A673 (cell line): Measurements from ENCODE around the gene HMCN1. TPM values are rescaled to one million over a fixed set of nuclear protein-coding genes. Genes with fewer than 3 reads are reported as not detected.

Experiments used
- BruUV-seq: library from RNA; stranded (reverse); fragments of 400-500 nt; replicated peaks from 2 replicates; lab custom pipeline; 2021; lab: Mats Ljungman, UMichigan
- CTCF ChIA-PET: fragments of 300-600 bp; sonication (Branson Sonifier 250); formaldehyde crosslinking; loops from one replicate; lab custom pipeline; 2022; ENCODE audit warnings: antibody characterized with exemption; lab: Charles Lee
- POLR2A ChIA-PET: fragments of 300-600 bp; sonication (Branson Sonifier 250); formaldehyde crosslinking; loops from one replicate; lab custom pipeline; 2022; ENCODE audit warnings: antibody characterized with exemption; ENCODE audit not compliant: low non-redundant PET; lab: Charles Lee
- DNase-seq: peaks from one replicate; pipeline ENCODE4 v3.0.0-alpha.2; 2015; ENCODE audit warnings: low spot score
- H3K27ac ChIP-seq: fragments of 200-600 bp; sonication (generic); 2 replicates; pipeline ENCODE4 v1.5.1; 2016; ENCODE audit warnings: mixed run types, low read depth, mild to moderate bottlenecking, mixed read lengths, antibody characterized with exemption, low read length; ENCODE audit not compliant: poor library complexity, severe bottlenecking
- H3K27me3 ChIP-seq: fragments of 200-600 bp; sonication (generic); replicated peaks from 2 replicates; pipeline ENCODE4 v1.6.1; 2017; ENCODE audit warnings: mixed run types, low read depth, mild to moderate bottlenecking, mixed read lengths, antibody characterized with exemption, low read length; ENCODE audit not compliant: insufficient read depth, poor library complexity
- H3K36me3 ChIP-seq: fragments of 200-600 bp; sonication (generic); 2 replicates; pipeline ENCODE4 v1.6.1; 2016; ENCODE audit warnings: mixed run types, mild to moderate bottlenecking, mixed read lengths, antibody characterized with exemption, low read length; ENCODE audit not compliant: insufficient read depth, poor library complexity, severe bottlenecking
- H3K4me1 ChIP-seq: fragments of 200-600 bp; sonication (generic); 2 replicates; pipeline ENCODE4 v1.6.1; 2017; ENCODE audit warnings: mixed run types, mild to moderate bottlenecking, mixed read lengths, antibody characterized with exemption, low read length; ENCODE audit not compliant: insufficient read depth, poor library complexity, severe bottlenecking
- H3K4me3 ChIP-seq: fragments of 200-600 bp; sonication (generic); 2 replicates; pipeline ENCODE4 v1.5.1; 2016; ENCODE audit warnings: low read depth, mixed run types, mild to moderate bottlenecking, mixed read lengths, low read length; ENCODE audit not compliant: poor library complexity, severe bottlenecking
- H3K9me3 ChIP-seq: fragments of 200-600 bp; sonication (generic); 2 replicates; pipeline ENCODE4 v1.6.1; 2016; ENCODE audit warnings: mixed run types, low read depth, mild to moderate bottlenecking, mixed read lengths, antibody characterized with exemption, low read length; ENCODE audit not compliant: poor library complexity, severe bottlenecking
- EZH2 ChIP-seq: fragments of 200-600 bp; sonication (generic); IDR thresholded peaks from 2 replicates; pipeline ENCODE4 v1.6.1; 2017; ENCODE audit warnings: borderline replicate concordance, low read depth, mild to moderate bottlenecking, mixed read lengths, antibody characterized with exemption, low read length; ENCODE audit not compliant: poor library complexity, severe bottlenecking
- intact Hi-C: fragments of 100-400 bp; cut with micrococcal nuclease; formaldehyde crosslinking; loops from one replicate; pipeline ENCODE4 v1.10.0; 2022; ENCODE audit not compliant: unreplicated experiment
- total RNA-seq: library from RNA; stranded (reverse); gene quantifications from 2 replicates; pipeline ENCODE4 v1.2.3, GENCODE V29; 2021
- TF ChIP-seq, protein P1 (sequence below): fragments of 300-800, 200-600 bp; sonication (generic); conservative IDR thresholded peaks from 2 replicates; pipeline ENCODE4 v1.5.1; 2017; ENCODE audit warnings: low read depth, mild to moderate bottlenecking, antibody characterized with exemption, low read length, moderate library complexity, mixed read lengths

The HMCN1 gene
- total RNA-seq, 1 experiment from 2014 or later, result 134 TPM

DNA sequence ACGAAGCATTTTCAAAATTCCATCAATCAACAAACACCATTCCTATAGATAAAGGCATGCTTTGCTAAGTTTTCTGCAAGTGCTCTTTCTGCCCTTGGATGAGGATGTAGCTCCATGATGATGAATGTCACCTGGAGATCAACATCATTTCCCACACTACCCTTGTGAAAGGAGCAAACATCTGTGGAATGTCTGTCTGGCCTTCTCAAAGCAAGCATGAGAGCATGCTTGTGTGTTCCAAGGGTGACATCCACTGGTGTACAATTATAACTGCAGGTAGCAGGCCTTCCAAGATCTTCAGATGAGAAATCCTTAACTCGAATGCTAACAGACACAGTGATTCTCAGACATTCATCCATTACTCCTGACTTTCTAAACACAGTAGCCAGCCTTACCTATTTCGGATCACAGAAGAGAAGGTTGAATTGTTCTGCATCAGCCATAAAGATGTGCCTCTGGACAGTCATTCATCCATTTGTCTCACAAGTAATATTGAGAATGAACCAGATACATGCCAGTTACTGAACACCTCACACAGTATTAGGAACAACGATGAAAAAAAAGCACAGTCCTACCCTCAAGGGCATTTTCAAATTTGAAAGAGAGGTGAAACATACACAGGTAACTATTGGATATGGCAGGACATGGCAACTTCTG lies 478.5 kb downstream of the HMCN1 start:
- Histone ChIP-seq H3K27ac (peak overlapping the region; percentile 25), H3K9me3 (no peaks in the 10 kb centered on the region), H3K36me3 (no peaks in the 10 kb centered on the region), H3K4me3 (no peak overlapping the region), H3K4me1 (peaks cover 34% of the 10 kb centered on the region), H3K27me3 (no peaks in the 10 kb centered on the region)
- ChIA-PET CTCF (interaction anchor here (0.6 to 1.6 kb wide), 3 partner anchors 492 to 526 kb away, joined by 4 to 7 read pairs (median 6); no protein-coding TSS in a partner anchor), POLR2A (interaction anchor here (0.7 kb wide), 1 partner anchor 162 kb away, joined by 3 read pairs; the partner anchor contains the start of gene TPR)
- intact Hi-C loops, result loop anchor here (1.0 to 5.0 kb wide), 6 partner anchors 57 to 1042 kb away; partner anchors contain the start of gene IVNS1ABP
- no peak for TF ChIP-seq EZH2
- TF ChIP-seq, protein P1, sequence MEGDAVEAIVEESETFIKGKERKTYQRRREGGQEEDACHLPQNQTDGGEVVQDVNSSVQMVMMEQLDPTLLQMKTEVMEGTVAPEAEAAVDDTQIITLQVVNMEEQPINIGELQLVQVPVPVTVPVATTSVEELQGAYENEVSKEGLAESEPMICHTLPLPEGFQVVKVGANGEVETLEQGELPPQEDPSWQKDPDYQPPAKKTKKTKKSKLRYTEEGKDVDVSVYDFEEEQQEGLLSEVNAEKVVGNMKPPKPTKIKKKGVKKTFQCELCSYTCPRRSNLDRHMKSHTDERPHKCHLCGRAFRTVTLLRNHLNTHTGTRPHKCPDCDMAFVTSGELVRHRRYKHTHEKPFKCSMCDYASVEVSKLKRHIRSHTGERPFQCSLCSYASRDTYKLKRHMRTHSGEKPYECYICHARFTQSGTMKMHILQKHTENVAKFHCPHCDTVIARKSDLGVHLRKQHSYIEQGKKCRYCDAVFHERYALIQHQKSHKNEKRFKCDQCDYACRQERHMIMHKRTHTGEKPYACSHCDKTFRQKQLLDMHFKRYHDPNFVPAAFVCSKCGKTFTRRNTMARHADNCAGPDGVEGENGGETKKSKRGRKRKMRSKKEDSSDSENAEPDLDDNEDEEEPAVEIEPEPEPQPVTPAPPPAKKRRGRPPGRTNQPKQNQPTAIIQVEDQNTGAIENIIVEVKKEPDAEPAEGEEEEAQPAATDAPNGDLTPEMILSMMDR, result peak; percentile 96
- peak; percentile 92 for DNase-seq
- no TSS peak for BruUV-seq

DNA sequence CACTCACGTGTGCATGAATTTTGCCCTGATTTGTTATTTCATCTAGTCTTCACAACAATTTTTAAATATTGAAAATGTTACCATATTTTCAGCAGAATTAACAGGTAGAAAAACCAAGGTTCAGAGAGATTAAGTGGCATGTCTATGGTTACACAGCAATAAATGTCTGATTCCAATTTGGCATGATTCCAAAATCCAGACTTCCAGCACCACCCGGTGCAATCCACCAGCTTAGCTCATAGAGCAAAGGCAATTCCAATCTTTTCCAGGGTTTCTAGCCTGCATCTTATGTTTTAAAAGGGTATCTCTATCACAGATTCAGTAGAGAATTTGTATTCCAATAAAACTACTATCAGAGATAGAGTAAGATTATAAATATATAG lies 479.0 kb downstream of the HMCN1 start:
- TF ChIP-seq, protein P1, result no peak
- TF ChIP-seq EZH2, result no peak
- no TSS peak for BruUV-seq
- intact Hi-C loops, result loop anchor here (2.0 to 5.0 kb wide), 3 partner anchors 401 to 896 kb away; partner anchors contain the start of gene IVNS1ABP
- Histone ChIP-seq H3K4me3 (no peak overlapping the region), H3K36me3 (no peaks in the 10 kb centered on the region), H3K27ac (peak overlapping the region; percentile 9), H3K9me3 (no peaks in the 10 kb centered on the region), H3K4me1 (peaks cover 28% of the 10 kb centered on the region), H3K27me3 (no peaks in the 10 kb centered on the region)
- ChIA-PET CTCF (interaction anchor here (1.6 kb wide), 1 partner anchor 493 kb away, joined by 7 read pairs; no protein-coding TSS in a partner anchor), POLR2A (interaction anchor here (0.7 kb wide), 1 partner anchor 162 kb away, joined by 3 read pairs; the partner anchor contains the start of gene TPR)
- peak; percentile 24 for DNase-seq

DNA sequence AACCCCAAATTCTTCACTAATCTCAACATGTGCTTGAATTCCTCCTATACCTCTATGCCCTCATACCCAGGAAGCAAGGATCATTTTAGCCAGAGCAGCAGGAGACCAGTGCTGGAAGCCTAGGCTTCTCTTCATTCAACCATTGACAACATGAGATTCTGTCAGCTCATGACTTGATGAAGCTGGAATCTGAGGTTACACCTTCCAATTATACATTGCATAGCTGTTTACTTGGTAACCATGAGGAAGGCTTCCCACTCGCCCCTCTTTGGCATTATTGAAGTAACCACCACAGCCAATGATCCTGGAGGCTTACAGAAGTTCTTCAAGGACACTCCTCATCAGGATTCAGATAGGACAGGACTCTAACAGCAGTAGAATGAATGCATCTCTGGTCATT lies 480.6 kb downstream of the HMCN1 start:
- no peak for DNase-seq
- BruUV-seq, result no TSS peak
- ChIA-PET POLR2A (no interaction called here), CTCF (interaction anchor here (1.0 to 1.4 kb wide), 2 partner anchors 494 to 495 kb away, joined by 3 to 4 read pairs; no protein-coding TSS in a partner anchor)
- Histone ChIP-seq H3K27ac (no peak overlapping the region), H3K27me3 (no peaks in the 10 kb centered on the region), H3K4me3 (no peak overlapping the region), H3K4me1 (peaks cover 21% of the 10 kb centered on the region), H3K9me3 (no peaks in the 10 kb centered on the region), H3K36me3 (no peaks in the 10 kb centered on the region)
- TF ChIP-seq, protein P1, result no peak
- no peak for TF ChIP-seq EZH2
- intact Hi-C loops, result loop anchor here (5.0 kb wide), 2 partner anchors 402 to 897 kb away; partner anchors contain the start of gene IVNS1ABP
